ENCODE measurements around the gene ORM2. TPM values are rescaled to one million over a fixed set of nuclear protein-coding genes. Genes with fewer than 3 reads are reported as not detected.

Gene ORM2
- total RNA-seq, 2 donors from 2014 or later, result not detected

- no peaks in the 10 kb centered on the region for H3K4me1 ChIP-seq
- H3K4me3 ChIP-seq, result no peak overlapping the region
- no peaks in the 10 kb centered on the region for H3K9me3 ChIP-seq
- no peaks in the 10 kb centered on the region for H3K36me3 ChIP-seq
- no peak for TF ChIP-seq CTCF (IDR thresholded peaks at IDR 0.05)
- no peaks in the 10 kb centered on the region for H3K27me3 ChIP-seq
- DNase-seq (ENCODE audit: low spot score), result no peak
- H3K27ac ChIP-seq, result no peak overlapping the region
Measured at GRCh38 chr9:114314881-114315722, 14.6 kb upstream of the ORM2 start.

GRCh38 chr9:114315723-114316363 lies 13.8 kb upstream of the ORM2 start:
- no peak for DNase-seq (ENCODE audit: low spot score)
- Histone ChIP-seq H3K27me3 (no peaks in the 10 kb centered on the region), H3K36me3 (no peaks in the 10 kb centered on the region), H3K4me1 (no peaks in the 10 kb centered on the region), H3K9me3 (no peaks in the 10 kb centered on the region), H3K27ac (no peak overlapping the region), H3K4me3 (no peak overlapping the region)
- TF ChIP-seq CTCF (IDR thresholded peaks at IDR 0.05), result no peak

- no peaks in the 10 kb centered on the region for H3K9me3 ChIP-seq
- no peaks in the 10 kb centered on the region for H3K4me1 ChIP-seq
- H3K36me3 ChIP-seq, result no peaks in the 10 kb centered on the region
- H3K27ac ChIP-seq, result no peak overlapping the region
- TF ChIP-seq CTCF (IDR thresholded peaks at IDR 0.05), result no peak
- DNase-seq (ENCODE audit: low spot score), result no peak
- no peak overlapping the region for H3K4me3 ChIP-seq
- no peaks in the 10 kb centered on the region for H3K27me3 ChIP-seq
Measured at GRCh38 chr9:114316605-114317230, 13.0 kb upstream of the ORM2 start.

- H3K4me1 ChIP-seq, result no peaks in the 10 kb centered on the region
- H3K27ac ChIP-seq, result no peak overlapping the region
- no peaks in the 10 kb centered on the region for H3K27me3 ChIP-seq
- TF ChIP-seq CTCF (IDR thresholded peaks at IDR 0.05), result no peak
- no peaks in the 10 kb centered on the region for H3K9me3 ChIP-seq
- H3K4me3 ChIP-seq, result no peak overlapping the region
- no peak for DNase-seq (ENCODE audit: low spot score)
- no peaks in the 10 kb centered on the region for H3K36me3 ChIP-seq
Measured at GRCh38 chr9:114317665-114318357, 11.9 kb upstream of the ORM2 start.

GRCh38 chr9:114318416-114318815 lies 11.3 kb upstream of the ORM2 start:
- no peak overlapping the region for H3K27ac ChIP-seq
- no peak for DNase-seq (ENCODE audit: low spot score)
- TF ChIP-seq CTCF (IDR thresholded peaks at IDR 0.05), result no peak
- H3K4me3 ChIP-seq, result no peak overlapping the region
- no peaks in the 10 kb centered on the region for H3K9me3 ChIP-seq
- H3K27me3 ChIP-seq, result no peaks in the 10 kb centered on the region
- H3K36me3 ChIP-seq, result no peaks in the 10 kb centered on the region
- H3K4me1 ChIP-seq, result no peaks in the 10 kb centered on the region

Measured in right atrium auricular region (tissue), 2 donors.